ENCODE measurements around the gene PPP1R12A. TPM values are rescaled to one million over a fixed set of nuclear protein-coding genes. Genes with fewer than 3 reads are reported as not detected.

Gene PPP1R12A
- total RNA-seq, 1 experiment from 2014 or later: 52.0 TPM

- no peak for TF ChIP-seq ZBTB33 (IDR thresholded peaks at IDR 0.05; ENCODE audit: extremely low read depth, insufficient replicate concordance, low read length)
- TF ChIP-seq CBX3 (IDR thresholded peaks at IDR 0.05; ENCODE audit: low read depth): no peak
- no peak for TF ChIP-seq POLR2AphosphoS5 (IDR thresholded peaks at IDR 0.05; ENCODE audit: low read depth, low read length)
These were observed 26.5 kb downstream of the PPP1R12A start (continued) for GRCh38 chr12:79908366-79908765.

GRCh38 chr12:79901506-79901905 lies 33.4 kb downstream of the PPP1R12A start:
- Histone ChIP-seq H3K9me2 (ENCODE audit: insufficient read depth) (no peaks in the 10 kb centered on the region), H3K4me2 (ENCODE audit: low read length) (no peak overlapping the region), H3K4me3 (replicated peaks in 1 of 2; ENCODE audit: low read depth in 1 of 2, low read length in 2 of 2) (no peak overlapping the region), H3K27me3 (ENCODE audit: insufficient read depth, low read length) (no peaks in the 10 kb centered on the region), H3K9me3 (ENCODE audit: control insufficient read depth in 1 of 2, insufficient read depth in 1 of 2, low read depth in 1 of 2, low read length in 2 of 2) (no peaks in the 10 kb centered on the region), H2AFZ (ENCODE audit: low read depth, low read length, poor library complexity, severe bottlenecking) (no peak overlapping the region), H3K27ac (ENCODE audit: low read depth, low read length) (no peak overlapping the region), H3K36me3 (ENCODE audit: control insufficient read depth in 1 of 2, insufficient read depth in 2 of 2, low read length in 2 of 2) (no peaks in the 10 kb centered on the region), H3K4me1 (ENCODE audit: control insufficient read depth in 1 of 2, insufficient read depth in 2 of 2, low read length in 2 of 2) (peaks cover 0 to 10% of the 10 kb centered on the region in 2 experiments; a peak in 1 of 4 replicates), H4K20me1 (ENCODE audit: insufficient read depth) (no peaks in the 10 kb centered on the region), H3K9ac (ENCODE audit: low read length) (no peak overlapping the region), H3K79me2 (ENCODE audit: insufficient read depth, low read length) (peaks cover 82% of the 10 kb centered on the region)
- no peak for TF ChIP-seq EZH2 (IDR thresholded peaks at IDR 0.05)
- TF ChIP-seq EZH2phosphoT487 (IDR thresholded peaks at IDR 0.05; ENCODE audit: borderline replicate concordance): no peak
- TF ChIP-seq CTCF (IDR thresholded peaks at IDR 0.05 in 2 of 3, conservative IDR thresholded peaks at IDR 0.05 in 1 of 3; ENCODE audit: borderline replicate concordance in 1 of 3, insufficient read depth in 1 of 3, low read depth in 2 of 3, low read length in 2 of 3): no peak
- no peak for TF ChIP-seq TCF7L2 (IDR thresholded peaks at IDR 0.05; ENCODE audit: borderline replicate concordance, extremely low read depth, insufficient read depth, insufficient read length)
- TF ChIP-seq YY1 (IDR thresholded peaks at IDR 0.05; ENCODE audit: extremely low read depth, insufficient replicate concordance, low read depth, low read length): no peak
- no peak for TF ChIP-seq FOSL1 (IDR thresholded peaks at IDR 0.05; ENCODE audit: low read depth)
- TF ChIP-seq ZBTB33 (IDR thresholded peaks at IDR 0.05; ENCODE audit: extremely low read depth, insufficient replicate concordance, low read length): no peak
- no peak for TF ChIP-seq JUND (IDR thresholded peaks at IDR 0.05)
- TF ChIP-seq ZNF274 (IDR thresholded peaks at IDR 0.05; ENCODE audit: low read depth, low read length): no peak
- no peak for TF ChIP-seq RAD21 (IDR thresholded peaks at IDR 0.05; ENCODE audit: low read depth)
- TF ChIP-seq CBX3 (IDR thresholded peaks at IDR 0.05; ENCODE audit: low read depth): no peak
- TF ChIP-seq CEBPB (IDR thresholded peaks at IDR 0.05; ENCODE audit: low read depth): no peak
- TF ChIP-seq, protein P1, sequence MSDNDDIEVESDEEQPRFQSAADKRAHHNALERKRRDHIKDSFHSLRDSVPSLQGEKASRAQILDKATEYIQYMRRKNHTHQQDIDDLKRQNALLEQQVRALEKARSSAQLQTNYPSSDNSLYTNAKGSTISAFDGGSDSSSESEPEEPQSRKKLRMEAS (IDR thresholded peaks at IDR 0.05): no peak
- no peak for TF ChIP-seq SP1 (IDR thresholded peaks at IDR 0.05; ENCODE audit: low read depth)
- TF ChIP-seq POLR2A (IDR thresholded peaks at IDR 0.05; ENCODE audit: borderline replicate concordance, extremely low read depth, insufficient read depth, insufficient read length): no peak
- TF ChIP-seq SRF (IDR thresholded peaks at IDR 0.05; ENCODE audit: low read depth): no peak
- ATAC-seq: no peak
- intact Hi-C loops (cut with micrococcal nuclease): no loop called here
- no TSS peak for BruUV-seq (replicated peaks)
- DNase-seq (ENCODE audit: low read depth, low spot score): no peak
- ChIA-PET POLR2A (no interaction called here), CTCF (interaction anchor here (0.9 kb wide), 1 partner anchor 13 kb away, joined by 3 read pairs; no protein-coding TSS in a partner anchor), RAD21 (ENCODE audit: low non-redundant PET in 1 of 2, low total read pairs in 2 of 2, uncharacterized antibody in 2 of 2, unreplicated experiment in 2 of 2) (no interaction called here)
